H1 (cell line): ENCODE data around the gene GALK1. TPM values are rescaled to one million over a fixed set of nuclear protein-coding genes. Genes with fewer than 3 reads are reported as not detected.

Experiments used
- CTCF ChIA-PET: fragments of 300-600 bp; sonication (Branson Sonifier 250); formaldehyde crosslinking; loops from one replicate; lab custom pipeline; 2021; ENCODE audit not compliant: partially characterized antibody; lab: Charles Lee
- POLR2A ChIA-PET: fragments of 300-600 bp; sonication (Branson Sonifier 250); formaldehyde crosslinking; loops from one replicate; lab custom pipeline; 2021; ENCODE audit warnings: inconsistent platforms; ENCODE audit not compliant: partially characterized antibody; lab: Charles Lee
- DNase-seq, 2 experiments: peaks; one replicate each; pipeline versions ENCODE4 v3.0.0 to v3.0.0-alpha.2; 2010 to 2022; ENCODE audit warnings: low spot score in 2 of 2, low read depth in 1 of 2, mixed read lengths in 1 of 2
- FAIRE-seq: peaks from 2 replicates; lab custom pipeline; 2011; peaks lifted over from hg19 to GRCh38; lab: Jason Lieb, UNC
- H2AFZ ChIP-seq: 2 replicates; pipeline ENCODE4 v1.8.1; 2012; ENCODE audit warnings: low read length, inconsistent platforms
- H2AK5ac ChIP-seq: 2 replicates; pipeline ENCODE4 v1.6.1; 2013; ENCODE audit warnings: low read depth, low read length
- H2BK120ac ChIP-seq: replicated peaks from 2 replicates; pipeline ENCODE3; 2013; ENCODE audit warnings: low read depth, low read length, inconsistent platforms
- H2BK12ac ChIP-seq: 2 replicates; pipeline ENCODE4 v1.6.1; 2013; ENCODE audit warnings: low read depth, low read length
- H2BK15ac ChIP-seq: 2 replicates; pipeline ENCODE4 v1.6.1; 2013; ENCODE audit warnings: low read length
- H2BK20ac ChIP-seq: 2 replicates; pipeline ENCODE4 v1.6.1; 2013; ENCODE audit warnings: low read length
- H2BK5ac ChIP-seq: 2 replicates; pipeline ENCODE4 v1.6.1; 2013; ENCODE audit warnings: low read depth, low read length
- H3K14ac ChIP-seq: 2 replicates; pipeline ENCODE4 v1.6.1; 2013; ENCODE audit warnings: inconsistent platforms; ENCODE audit not compliant: insufficient read length
- H3K18ac ChIP-seq: 2 replicates; pipeline ENCODE4 v1.6.1; 2013; ENCODE audit warnings: low read length; ENCODE audit errors: extremely low read depth
- H3K23ac ChIP-seq: 2 replicates; pipeline ENCODE4 v1.6.1; 2013; ENCODE audit warnings: inconsistent platforms; ENCODE audit not compliant: insufficient read length
- H3K23me2 ChIP-seq: 2 replicates; pipeline ENCODE4 v1.6.1; 2013; ENCODE audit warnings: low read depth, low read length
- H3K27ac ChIP-seq: 2 replicates; pipeline ENCODE4 v1.6.1; 2011; ENCODE audit warnings: low read depth, low read length, inconsistent platforms
- H3K27me3 ChIP-seq, 4 experiments: replicated peaks in 1 of 4; 1 replicate in 1 of 4; 2 replicates in 3 of 4; pipeline versions ENCODE4 v1.6.1 to v1.8.1; 2011 to 2013; ENCODE audit warnings: low read length in 3 of 4, mild to moderate bottlenecking in 3 of 4, inconsistent platforms in 2 of 4, mixed read lengths in 2 of 4, moderate library complexity in 1 of 4; ENCODE audit not compliant: control insufficient read depth in 3 of 4, insufficient read depth in 3 of 4; ENCODE audit errors: extremely low read depth in 1 of 4
- H3K36me3 ChIP-seq, 4 experiments: 2 replicates each; pipeline versions ENCODE4 v1.6.1 to v1.8.1; 2011 to 2013; ENCODE audit warnings: mild to moderate bottlenecking in 4 of 4, low read length in 3 of 4, moderate library complexity in 2 of 4, control low read depth in 1 of 4, inconsistent platforms in 1 of 4; ENCODE audit not compliant: insufficient read depth in 4 of 4, control insufficient read depth in 2 of 4
- H3K4ac ChIP-seq: replicated peaks from 2 replicates; pipeline ENCODE3; 2013; ENCODE audit warnings: low read length, low read depth, mixed read lengths, inconsistent platforms; ENCODE audit not compliant: insufficient read length
- H3K4me1 ChIP-seq, 4 experiments: replicated peaks in 1 of 4; 1 replicate in 1 of 4; 2 replicates in 3 of 4; pipeline versions ENCODE4 v1.6.1 to v1.8.1; 2011 to 2013; ENCODE audit warnings: low read length in 3 of 4, inconsistent platforms in 2 of 4, mixed read lengths in 1 of 4; ENCODE audit not compliant: insufficient read depth in 4 of 4, control insufficient read depth in 3 of 4
- H3K4me2 ChIP-seq, 2 experiments: 2 replicates each; pipeline versions ENCODE4 v1.6.1 to v1.8.1; 2011 to 2013; ENCODE audit warnings: low read depth in 2 of 2, low read length in 2 of 2, control low read depth in 1 of 2, inconsistent platforms in 1 of 2, mild to moderate bottlenecking in 1 of 2; ENCODE audit not compliant: insufficient read depth in 1 of 2
- H3K4me3 ChIP-seq, 4 experiments: fragments of 200-600, 300-600 bp in 1 of 4; sonication (generic), shearing (Covaris generic), sonication (Bioruptor Twin) in 1 of 4; 2 replicates each; pipeline versions ENCODE4 v1.5.1 to v1.8.1; 2011 to 2016; ENCODE audit warnings: low read length in 4 of 4, low read depth in 3 of 4, control low read depth in 2 of 4, inconsistent platforms in 2 of 4, mild to moderate bottlenecking in 2 of 4, mixed read lengths in 1 of 4, moderate library complexity in 1 of 4; ENCODE audit not compliant: insufficient read depth in 2 of 4; ENCODE audit errors: extremely low read depth in 1 of 4
- H3K56ac ChIP-seq: replicated peaks from 2 replicates; pipeline ENCODE3; 2013; ENCODE audit warnings: low read depth, mild to moderate bottlenecking, mixed read lengths, low read length, inconsistent platforms; ENCODE audit not compliant: insufficient read length
- H3K79me1 ChIP-seq: 2 replicates; pipeline ENCODE4 v1.6.1; 2013; ENCODE audit warnings: low read depth, low read length, control low read depth
- H3K79me2 ChIP-seq, 2 experiments: 2 replicates each; pipeline versions ENCODE4 v1.6.1 to v1.8.1; 2012 to 2013; ENCODE audit warnings: low read length in 2 of 2, mild to moderate bottlenecking in 2 of 2, inconsistent platforms in 1 of 2; ENCODE audit not compliant: insufficient read depth in 2 of 2, control insufficient read depth in 1 of 2
- H3K9ac ChIP-seq, 4 experiments: replicated peaks in 1 of 4; 1 replicate in 1 of 4; 2 replicates in 3 of 4; pipeline versions ENCODE4 v1.6.1 to v1.8.1; 2011 to 2013; ENCODE audit warnings: low read depth in 3 of 4, low read length in 3 of 4, control low read depth in 2 of 4, mild to moderate bottlenecking in 2 of 4, moderate library complexity in 2 of 4, inconsistent platforms in 1 of 4; ENCODE audit errors: extremely low read depth in 1 of 4
- H3K9me3 ChIP-seq, 2 experiments: 2 replicates each; pipeline versions ENCODE4 v1.6.1 to v1.8.1; 2012 to 2013; ENCODE audit warnings: mild to moderate bottlenecking in 2 of 2, moderate library complexity in 2 of 2, control low read depth in 1 of 2, inconsistent platforms in 1 of 2, low read depth in 1 of 2, low read length in 1 of 2, mixed read lengths in 1 of 2; ENCODE audit not compliant: insufficient read depth in 2 of 2
- H4K20me1 ChIP-seq, 2 experiments: replicated peaks in 1 of 2; 2 replicates each; pipeline versions ENCODE3 to v1.8.1; 2011 to 2013; ENCODE audit warnings: inconsistent platforms in 2 of 2, low read length in 2 of 2, mild to moderate bottlenecking in 1 of 2; ENCODE audit not compliant: insufficient read depth in 2 of 2, control insufficient read depth in 1 of 2
- H4K5ac ChIP-seq: 2 replicates; pipeline ENCODE4 v1.6.1; 2013; ENCODE audit warnings: low read length, low read depth, mixed read lengths, inconsistent platforms; ENCODE audit not compliant: insufficient read length
- H4K8ac ChIP-seq: 2 replicates; pipeline ENCODE4 v1.8.0; 2013; ENCODE audit warnings: mild to moderate bottlenecking, moderate library complexity, low read length, inconsistent platforms; ENCODE audit not compliant: insufficient read depth; ENCODE audit errors: extremely low read depth
- H4K91ac ChIP-seq: replicated peaks from 2 replicates; pipeline ENCODE3; 2013; ENCODE audit warnings: low read length, mixed read lengths, inconsistent platforms; ENCODE audit not compliant: insufficient read length
- BRCA1 ChIP-seq: IDR thresholded peaks from 2 replicates; pipeline ENCODE4 v1.6.1; 2012; ENCODE audit warnings: low read depth, low read length, improper control_type of control experiment
- CHD1 ChIP-seq: IDR thresholded peaks from 2 replicates; pipeline ENCODE4 v1.6.1; 2012; ENCODE audit warnings: low read depth, low read length, improper control_type of control experiment
- HDAC2 ChIP-seq, 2 experiments: fragments of 300-600 bp in 1 of 2; sonication (generic) in 1 of 2; IDR thresholded peaks; 2 replicates each; pipeline ENCODE4 v1.6.1; 2011 to 2012; ENCODE audit warnings: low read depth in 2 of 2, low read length in 2 of 2, mild to moderate bottlenecking in 2 of 2, moderate library complexity in 2 of 2, borderline replicate concordance in 1 of 2, inconsistent platforms in 1 of 2
- TCF12 ChIP-seq: IDR thresholded peaks from 2 replicates; pipeline ENCODE4 v1.6.1; 2011; ENCODE audit warnings: low read depth, mild to moderate bottlenecking, low read length
- TEAD4 ChIP-seq: IDR thresholded peaks from 2 replicates; pipeline ENCODE4 v1.6.1; 2012; ENCODE audit warnings: low read depth, low read length, inconsistent platforms, mixed read lengths
- ZNF274 ChIP-seq: IDR thresholded peaks from 2 replicates; pipeline ENCODE4 v1.7.0; 2012; ENCODE audit warnings: low read length, borderline replicate concordance; ENCODE audit errors: extremely low read depth
- WGBS, 2 experiments: shearing (Covaris generic) in 1 of 2; methylation state at CpG; one replicate each; pipeline versions ENCODE4 v1.1.6 to v1.1.7; 2013 to 2015; ENCODE audit warnings: low lambda C conversion rate in 2 of 2, mixed read lengths in 2 of 2, inconsistent platforms in 1 of 2, low coverage in 1 of 2, missing lambda C conversion rate in 1 of 2; ENCODE audit not compliant: insufficient replicate concordance in 2 of 2, insufficient coverage in 1 of 2, insufficient read length in 1 of 2; ENCODE audit errors: extremely low coverage in 1 of 2, missing lambda C conversion rate in 1 of 2; 5-methylcytosine and 5-hydroxymethylcytosine counted together
- polyA plus RNA-seq, 7 experiments: library from polyadenylated mRNA; depleted of rRNA in 3 of 7; stranded (reverse) in 5 of 7; unstranded in 2 of 7; fragments of >200 nt in 5 of 7; fragments of 200-250 nt in 2 of 7; gene quantifications; 1 replicate in 5 of 7; 2 replicates in 1 of 7; 4 replicates in 1 of 7; pipeline versions ENCODE4 v1.2.1 to v1.2.3, GENCODE V29; 2011 to 2013; ENCODE audit warnings: missing spikeins in 2 of 7, mixed read lengths in 2 of 7
- total RNA-seq: library from RNA; stranded (reverse); fragmentation: NEBNext Ultra II Directional; extraction: Animal tissue kit (Norgen Biotek cat#: 25700); gene quantifications from 2 replicates; pipeline ENCODE4 v1.2.1, GENCODE V29; 2021

Gene GALK1
- total and polyA plus RNA-seq, 2 of the 8 experiments (the other 6 are each of a cell fraction or from before 2014, with no cell fraction given), result 34.1 to 47.9 TPM

- H3K4me1 ChIP-seq, result peaks cover 0 to 8% (median 6%) of the 10 kb centered on the region in 4 experiments; a peak in 5 of 7 replicates
- no peak overlapping the region for H2BK15ac ChIP-seq
- no peaks in the 10 kb centered on the region for H3K36me3 ChIP-seq
- no peak overlapping the region for H2AFZ ChIP-seq
- peak overlapping the region; percentile 19 for H4K91ac ChIP-seq
- H3K18ac ChIP-seq, result no peak overlapping the region
- CTCF ChIA-PET, result interaction anchor here (0.8 to 19.5 kb wide), 14 partner anchors 12 to 164 kb away, joined by 3 to 359 read pairs (median 4); partner anchors contain the start of gene UNK
- H2BK20ac ChIP-seq, result no peak overlapping the region
- H3K79me2 ChIP-seq, result no peaks in the 10 kb centered on the region
- no peak overlapping the region for H3K9ac ChIP-seq
- no peak overlapping the region for H3K23ac ChIP-seq
- no peak overlapping the region for H4K5ac ChIP-seq
- TF ChIP-seq HDAC2 (IDR thresholded peaks at IDR 0.05; ENCODE audit: borderline replicate concordance in 1 of 2, low read depth in 2 of 2, low read length in 2 of 2) (no peak), TEAD4 (no peak), ZNF274 (no peak), CHD1 (no peak), TCF12 (no peak), BRCA1 (no peak)
- no peak overlapping the region for H3K4me2 ChIP-seq
- FAIRE-seq (no peak), DNase-seq (no peak)
- no peak overlapping the region for H4K8ac ChIP-seq
- H3K4me3 ChIP-seq, result no peak overlapping the region
- no peak overlapping the region for H2BK5ac ChIP-seq
- no peaks in the 10 kb centered on the region for H3K79me1 ChIP-seq
- H4K20me1 ChIP-seq, result no peaks in the 10 kb centered on the region
- no peak overlapping the region for H3K27ac ChIP-seq
- H3K14ac ChIP-seq, result no peak overlapping the region
- no peak overlapping the region for H3K56ac ChIP-seq
- no peak overlapping the region for H2BK12ac ChIP-seq
- H3K9me3 ChIP-seq, result no peaks in the 10 kb centered on the region
- WGBS, 2 experiments, result 83% methylated on average over 3 of the region's 4 CpGs; no CpG with 5 or more reads in 1 of the 2 experiments
- H3K27me3 ChIP-seq, result peaks cover 0 to 2% (median 0%) of the 10 kb centered on the region in 4 experiments; a peak in 1 of 7 replicates
- H2AK5ac ChIP-seq, result no peak overlapping the region
- H3K4ac ChIP-seq, result no peak overlapping the region
- POLR2A ChIA-PET, result interaction anchor here (0.7 to 15.1 kb wide), 5 partner anchors 10 to 91 kb away, joined by 3 to 425 read pairs (median 13); partner anchors contain the start of gene UNK
- no peak overlapping the region for H2BK120ac ChIP-seq
- peaks cover 3% of the 10 kb centered on the region; the same call in 1 of the 2 replicates for H3K23me2 ChIP-seq
These were observed 989 bp upstream of the GALK1 start for GRCh38 chr17:75765981-75766380.
